HG02943 (cell line): Measurements from ENCODE around the gene EPB41L5.
"Not testable (repeated sequence)": the region's sequence is repeated elsewhere in the genome, so short reads cannot be mapped to it uniquely, and the experiment has no call there.

Experiments
- ATAC-seq: cut with Tn5 transposase; IDR thresholded peaks from one replicate; pipeline ENCODE4 v1.9.1; 2021; ENCODE audit warnings: mild to moderate bottlenecking, low read depth, moderate library complexity; ENCODE audit not compliant: unreplicated experiment

The EPB41L5 gene

DNA sequence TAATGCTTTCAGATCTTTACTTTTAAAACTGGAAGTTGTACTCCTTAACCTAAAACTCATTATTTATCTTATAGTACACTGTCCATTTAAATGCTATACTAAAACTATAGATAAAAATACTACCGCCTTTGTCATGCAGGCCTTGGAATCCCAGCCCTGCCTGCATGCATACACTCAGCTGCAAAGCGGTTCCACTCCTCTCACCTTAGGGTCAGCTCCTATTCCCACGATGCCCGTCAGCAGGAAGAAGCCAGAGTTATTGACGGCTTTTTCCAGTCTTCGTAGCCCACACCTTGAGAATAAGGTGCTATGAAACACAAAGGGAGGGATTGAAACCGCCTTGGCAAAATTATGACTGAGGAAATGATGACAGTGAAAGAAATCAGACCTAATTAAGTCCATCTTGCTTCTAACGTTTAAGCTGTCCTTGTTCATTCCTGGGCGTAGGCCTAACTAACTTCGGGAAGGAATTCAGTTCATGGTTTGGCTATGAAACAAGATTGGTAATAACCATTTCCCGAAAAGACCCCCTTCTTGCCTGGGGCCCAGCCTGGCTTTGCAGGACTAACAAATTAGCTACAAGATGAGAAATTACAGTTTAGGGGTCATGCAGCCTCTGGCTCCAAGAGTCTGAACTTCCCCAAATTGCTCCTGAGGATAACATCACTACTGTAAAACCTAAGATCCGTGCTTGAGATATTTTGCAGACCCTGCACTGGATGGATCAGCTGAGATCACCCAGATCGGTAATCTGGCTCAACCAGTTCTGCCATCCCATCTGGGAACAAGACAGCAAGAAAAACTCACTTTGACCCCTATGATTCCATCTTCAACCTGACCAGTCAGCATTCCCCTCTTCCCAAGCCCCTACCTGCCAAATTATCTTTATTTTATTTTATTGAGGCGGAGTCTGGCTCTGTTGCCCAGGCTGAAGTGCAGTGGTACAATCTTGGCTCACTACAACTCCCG lies 17.1 kb downstream of the EPB41L5 start:
- no peak for ATAC-seq

DNA sequence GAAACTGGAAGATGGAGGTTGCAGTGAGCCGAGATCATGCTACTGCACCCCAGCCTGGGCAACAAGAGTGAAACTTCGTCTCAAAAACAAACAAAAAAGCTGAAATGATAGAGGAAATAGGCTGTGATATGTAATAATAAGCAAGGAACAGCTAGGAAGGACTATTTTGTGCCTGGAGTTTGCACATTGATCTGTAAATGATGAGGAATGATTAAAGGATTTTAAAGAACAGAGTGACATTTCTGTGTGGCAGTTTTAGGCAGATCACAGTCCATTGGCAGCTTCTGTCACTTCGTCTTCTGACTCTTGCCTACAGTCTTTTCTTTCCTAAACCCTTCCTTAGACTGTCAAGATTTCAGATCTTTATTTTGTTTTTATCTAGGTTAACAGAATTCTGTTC lies 19.4 kb downstream of the EPB41L5 start:
- ATAC-seq: no peak

DNA sequence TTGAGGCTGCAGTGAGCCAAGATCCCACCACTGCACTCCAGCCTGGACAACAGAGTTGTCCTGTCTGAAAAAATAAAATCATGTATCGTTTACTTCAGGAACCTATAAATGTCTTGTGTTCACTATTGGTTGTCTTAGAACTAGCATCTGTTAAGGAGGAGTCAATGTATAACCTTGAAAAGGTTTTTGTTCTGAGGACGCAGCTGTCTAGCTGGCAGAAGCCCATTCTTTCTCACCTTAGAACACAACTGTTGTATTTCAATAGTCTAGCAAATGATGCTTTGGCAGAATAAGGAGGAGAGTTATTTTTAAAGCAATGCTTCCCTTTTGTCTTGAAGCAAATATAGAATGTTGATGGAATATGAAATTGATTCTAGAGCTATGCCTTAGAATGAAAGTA lies 21.1 kb downstream of the EPB41L5 start:
- ATAC-seq: no peak

DNA sequence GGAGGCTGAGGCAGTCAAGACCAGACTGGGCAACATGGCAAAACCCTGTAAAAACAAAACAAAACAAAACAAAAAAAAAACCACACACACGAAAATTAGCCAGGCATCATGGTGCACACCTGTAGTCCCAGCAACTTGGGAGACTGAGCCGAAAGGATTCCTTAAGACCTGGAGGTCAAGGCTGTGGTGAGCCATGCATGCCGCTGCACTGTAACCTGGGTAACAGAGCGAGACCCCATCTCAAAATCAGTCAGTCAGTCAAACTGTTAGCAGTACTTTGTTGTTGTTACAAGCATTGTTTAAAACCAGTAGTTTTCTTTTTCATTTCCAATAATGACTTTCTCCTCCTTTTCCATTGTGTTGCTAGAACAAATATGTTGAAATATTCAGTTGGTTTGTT lies 21.7 kb downstream of the EPB41L5 start:
- ATAC-seq: no peak

DNA sequence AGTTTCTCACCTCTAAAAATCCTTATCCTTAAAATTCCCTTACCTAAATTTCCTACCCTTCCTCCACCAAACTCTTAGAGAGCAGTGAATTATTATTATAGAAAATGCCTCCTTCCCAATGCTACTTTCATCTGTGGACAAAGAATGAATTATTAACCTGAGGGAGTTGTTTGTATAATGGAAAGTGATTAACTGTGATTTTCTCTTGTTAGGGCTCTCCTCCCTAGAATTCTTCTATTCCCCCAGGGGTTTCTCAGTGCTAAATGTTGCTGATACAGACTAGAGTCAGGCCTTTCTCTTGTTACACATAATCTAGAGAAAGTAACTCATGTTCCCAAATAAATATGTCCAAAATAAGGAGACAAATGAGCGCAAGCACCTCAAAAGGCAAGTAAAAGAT lies 23.3 kb downstream of the EPB41L5 start:
- no peak for ATAC-seq

DNA sequence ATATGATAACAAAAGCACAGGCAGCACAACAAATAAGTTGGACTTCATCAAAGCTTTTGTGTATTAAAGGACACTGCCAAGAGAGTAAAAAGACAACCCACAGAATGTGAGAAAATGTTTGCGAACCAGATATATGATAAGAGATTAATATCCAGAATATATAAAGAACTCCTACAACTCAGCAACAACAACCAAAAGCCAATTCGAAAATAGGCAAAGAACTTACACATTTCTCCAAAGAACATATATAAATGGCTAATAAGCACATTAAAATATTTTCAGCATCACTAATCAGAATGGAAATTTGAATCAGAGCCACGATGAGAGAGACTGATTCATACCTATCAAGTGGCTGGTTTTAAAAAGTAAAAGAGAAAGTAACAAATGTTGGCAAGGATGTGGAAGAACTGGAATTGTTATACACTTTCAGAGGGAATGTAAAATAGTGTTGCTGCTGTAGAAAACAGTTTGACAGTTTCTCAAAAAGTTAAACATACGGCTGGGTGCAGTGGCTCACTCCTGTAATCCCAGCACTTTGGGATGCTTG lies 25.2 kb downstream of the EPB41L5 start:
- ATAC-seq: no peak

DNA sequence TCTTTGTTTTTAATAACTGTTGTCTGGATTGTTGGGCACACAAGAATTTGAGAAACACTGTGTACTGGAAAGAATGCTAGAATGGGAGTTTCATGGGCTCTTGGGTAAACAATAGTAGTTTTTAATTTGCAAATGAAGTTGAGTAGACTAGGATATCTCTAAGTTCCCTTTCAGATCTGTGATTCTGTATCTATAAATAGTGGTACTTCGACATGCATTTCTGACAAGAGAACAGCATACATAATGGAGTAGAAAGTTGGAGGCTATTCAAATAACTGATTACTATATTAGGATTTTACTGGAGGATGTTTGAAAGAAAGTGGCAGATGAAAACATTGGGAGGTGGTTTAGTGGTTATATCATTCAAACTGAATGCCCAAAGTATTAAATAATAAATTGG lies 29.5 kb downstream of the EPB41L5 start:
- ATAC-seq: no peak

DNA sequence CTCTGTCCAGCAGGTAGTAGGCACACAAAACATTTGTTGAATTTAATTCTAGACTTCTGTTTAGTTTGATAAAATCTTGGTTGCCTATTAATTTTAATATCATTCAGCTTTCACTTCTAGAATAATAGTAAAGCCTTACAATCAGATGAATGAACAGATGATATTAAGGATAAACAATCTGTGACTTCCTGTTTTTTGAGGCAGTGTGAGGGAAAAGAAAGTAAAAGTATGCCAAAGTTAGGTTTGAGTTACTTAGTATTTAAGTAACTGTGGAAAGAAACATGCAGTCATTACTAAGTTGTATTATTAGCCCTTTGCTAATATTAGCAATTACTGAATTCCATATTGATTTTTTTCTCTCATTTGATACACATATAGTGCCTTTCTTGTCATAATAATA lies 31.5 kb downstream of the EPB41L5 start:
- no peak for ATAC-seq

DNA sequence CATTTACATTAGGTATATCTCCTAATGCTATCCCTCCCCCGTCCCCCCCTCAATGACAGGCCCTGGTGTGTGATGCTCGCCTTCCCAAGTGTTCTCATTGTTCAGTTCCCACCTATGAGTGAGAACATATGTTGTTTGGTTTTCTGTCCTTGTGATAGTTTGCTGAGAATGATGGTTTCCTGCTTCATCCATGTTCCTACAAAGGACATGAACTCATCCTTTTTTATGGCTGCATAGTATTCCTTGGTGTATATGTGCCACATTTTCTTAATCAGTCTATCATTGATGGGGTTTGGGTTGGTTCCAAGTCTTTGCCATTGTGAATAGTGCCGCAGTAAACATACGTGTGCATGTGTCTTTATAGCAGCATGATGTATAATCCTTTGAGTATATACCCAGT lies 32.9 kb downstream of the EPB41L5 start:
- not testable (repeated sequence) for ATAC-seq

DNA sequence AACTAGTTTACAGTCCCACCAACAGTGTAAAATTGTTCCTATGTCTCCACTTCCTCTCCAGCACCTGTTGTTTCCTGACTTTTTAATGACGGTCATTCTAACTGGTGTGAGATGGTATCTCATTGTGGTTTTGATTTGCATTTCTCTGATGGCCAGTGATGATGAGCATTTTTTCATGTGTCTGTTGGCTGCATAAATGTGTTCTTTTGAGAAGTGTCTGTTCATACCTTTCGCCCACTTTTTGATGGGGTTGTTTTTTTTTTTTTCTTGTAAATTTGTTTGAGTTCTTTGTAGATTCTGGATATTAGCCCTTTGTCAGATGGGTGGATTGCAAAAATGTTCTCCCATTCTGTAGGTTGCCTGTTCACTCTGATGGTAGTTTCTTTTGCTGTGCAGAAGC lies 33.4 kb downstream of the EPB41L5 start:
- ATAC-seq: not testable (repeated sequence)

DNA sequence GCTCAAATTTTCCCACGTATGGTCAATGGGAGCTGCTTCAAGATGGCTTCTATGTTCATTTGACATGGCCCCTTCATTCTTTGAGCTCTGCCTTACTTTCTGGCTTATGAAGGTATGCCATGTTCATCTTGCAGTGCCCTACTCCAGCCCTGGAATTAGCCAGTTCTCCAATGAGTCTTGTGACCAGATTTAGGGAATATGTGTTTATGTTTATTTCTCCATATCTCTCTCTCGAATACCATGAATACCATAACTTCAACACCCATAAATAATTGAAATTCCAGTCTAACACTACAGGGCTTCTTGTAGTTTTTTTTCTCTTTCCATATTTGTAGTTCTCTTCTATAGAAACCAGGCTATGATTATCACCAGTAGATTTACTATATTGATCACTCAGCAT lies 39.7 kb downstream of the EPB41L5 start:
- ATAC-seq: no peak

DNA sequence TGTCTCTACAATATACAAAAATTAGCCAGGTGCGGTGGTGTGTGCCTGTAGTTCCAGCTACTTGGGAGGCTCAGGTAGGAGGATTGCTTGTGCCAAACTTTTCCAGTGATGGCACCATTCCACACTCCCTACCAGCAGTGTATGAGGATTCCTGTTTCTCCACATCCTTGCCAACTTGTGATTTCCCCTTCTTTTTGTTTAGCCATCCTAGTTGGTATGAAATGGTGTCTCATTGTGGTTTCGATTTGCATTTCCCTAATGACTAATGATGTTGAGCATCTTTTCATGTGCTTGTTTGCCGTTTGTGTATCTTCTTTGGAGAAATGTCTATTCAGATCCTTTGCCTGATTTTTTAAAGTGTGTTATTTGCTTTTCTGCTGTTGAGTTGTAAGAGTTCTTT lies 41.0 kb downstream of the EPB41L5 start:
- ATAC-seq: no peak

DNA sequence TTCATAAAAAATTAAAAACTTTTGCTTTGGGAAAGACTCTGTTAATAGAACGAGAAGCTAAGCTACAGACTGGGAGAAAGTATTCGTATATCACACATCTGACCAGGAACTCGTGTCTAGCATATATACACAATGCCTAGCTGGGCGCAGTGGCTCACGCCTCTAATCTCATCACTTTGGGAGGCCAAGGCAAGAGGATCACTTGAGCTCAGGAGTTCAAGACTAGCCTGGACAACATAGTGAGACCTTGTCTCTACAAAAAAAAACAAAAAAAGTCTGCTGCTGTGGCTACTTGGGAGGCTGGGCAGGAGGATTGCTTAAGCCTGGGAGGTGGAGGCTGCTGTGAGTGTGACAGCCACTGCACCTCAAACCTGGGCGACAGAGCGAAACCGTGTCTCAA lies 46.6 kb downstream of the EPB41L5 start:
- no peak for ATAC-seq

DNA sequence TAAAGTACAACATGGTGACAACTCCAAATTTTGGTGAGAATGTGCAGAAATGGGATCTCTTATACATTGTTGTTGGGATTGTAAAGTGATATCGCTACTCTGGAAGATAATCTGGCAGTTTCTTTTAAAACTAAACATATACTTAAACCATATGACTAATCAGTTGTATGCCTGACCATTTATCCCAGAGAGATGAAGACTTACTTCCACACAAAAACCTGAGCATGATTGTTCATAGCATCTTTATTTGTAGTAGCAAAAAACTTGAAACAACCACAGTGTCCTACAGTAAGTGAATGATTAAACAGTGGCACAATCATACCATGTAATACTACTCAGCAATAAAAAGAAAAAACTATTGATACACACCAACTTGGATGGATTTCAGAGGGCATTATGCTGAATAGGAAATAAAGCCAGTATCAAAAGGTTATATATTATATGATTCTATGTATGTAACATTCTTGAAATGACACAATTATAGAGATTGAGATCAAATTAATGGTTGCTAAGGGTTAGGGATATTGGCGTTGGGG lies 47.3 kb downstream of the EPB41L5 start:
- no peak for ATAC-seq

DNA sequence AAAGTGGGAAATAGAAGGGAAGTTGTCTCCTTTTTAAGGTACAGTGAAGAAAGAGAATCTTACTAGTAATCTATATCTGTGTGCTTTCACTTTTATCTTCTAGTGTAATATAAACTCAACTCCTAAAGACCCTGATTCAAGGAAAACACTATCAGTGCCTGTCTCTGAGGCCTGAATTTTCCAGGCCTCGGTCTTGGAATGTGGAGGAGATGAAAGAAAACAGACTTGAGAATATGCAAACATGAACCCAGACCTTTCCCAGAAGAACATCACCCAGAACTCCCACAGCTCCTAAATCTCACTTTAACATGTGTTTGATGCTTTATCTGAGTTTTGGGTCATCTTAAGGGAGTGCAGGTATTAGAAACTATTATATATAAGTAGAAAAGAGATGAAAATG lies 51.8 kb downstream of the EPB41L5 start:
- ATAC-seq: no peak

DNA sequence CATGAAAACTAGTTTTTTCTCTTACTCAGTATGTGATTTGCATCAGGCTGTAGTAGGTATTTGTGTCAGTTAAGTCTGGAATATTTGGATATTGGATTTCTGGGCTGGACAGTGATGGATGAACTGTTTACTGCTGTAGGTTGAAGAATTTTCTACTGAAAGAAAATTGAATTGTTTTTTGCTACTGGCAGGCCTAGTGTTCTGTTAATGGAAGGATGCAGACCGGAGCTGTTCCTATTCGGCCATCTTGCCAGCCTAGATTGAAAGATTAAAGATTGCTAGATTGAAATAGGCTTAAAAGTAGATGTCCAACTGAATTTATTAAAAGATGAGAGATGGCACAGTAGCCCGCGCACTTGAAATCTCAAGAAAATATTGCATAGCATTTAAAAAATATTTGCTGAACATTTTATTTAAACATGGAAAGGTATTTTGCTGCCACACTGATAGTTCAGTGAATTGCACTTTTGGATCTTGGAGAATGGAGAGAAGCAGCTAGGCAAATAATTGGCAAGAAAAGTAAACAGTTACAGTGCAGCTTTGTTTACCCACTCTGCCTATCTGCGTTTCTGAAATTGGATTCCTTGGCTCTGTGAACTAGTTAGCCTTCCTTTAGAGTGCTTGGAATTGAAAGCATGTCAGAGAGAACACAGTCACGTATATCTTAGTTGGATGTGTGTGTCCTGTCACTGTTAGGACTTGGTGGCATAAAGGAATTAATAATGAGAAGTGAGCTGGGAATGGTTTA lies 54.1 kb downstream of the EPB41L5 start:
- no peak for ATAC-seq

DNA sequence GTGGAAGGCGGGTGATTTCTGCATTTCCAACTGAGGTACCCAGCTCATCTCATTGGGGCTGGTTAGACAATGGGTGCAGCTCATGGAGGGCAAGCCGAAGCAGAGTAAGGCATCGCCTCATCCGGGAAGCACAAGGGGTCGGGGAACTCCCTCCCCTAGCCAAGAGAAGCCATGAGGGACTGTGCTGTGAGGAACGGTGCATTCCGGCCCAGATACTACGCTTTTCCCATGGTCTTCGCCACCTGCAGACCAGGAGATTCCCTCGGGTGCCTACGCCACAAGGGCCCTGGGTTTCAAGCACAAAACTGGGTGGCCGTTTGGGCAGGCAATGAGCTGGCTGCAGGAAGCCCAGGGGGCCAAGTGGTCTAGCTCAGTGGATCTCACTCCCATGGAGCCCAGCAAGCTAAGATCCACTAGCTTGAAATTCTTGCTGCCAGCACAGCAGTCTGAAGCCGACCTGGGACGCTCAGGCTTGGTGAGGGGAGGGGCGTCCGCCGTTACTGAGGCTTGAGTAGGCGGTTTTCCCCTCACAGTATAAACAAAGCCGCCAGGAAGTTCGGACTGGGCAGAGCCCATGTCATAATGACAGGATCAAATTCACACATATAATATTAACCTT lies 55.3 kb downstream of the EPB41L5 start:
- ATAC-seq: not testable (repeated sequence)

DNA sequence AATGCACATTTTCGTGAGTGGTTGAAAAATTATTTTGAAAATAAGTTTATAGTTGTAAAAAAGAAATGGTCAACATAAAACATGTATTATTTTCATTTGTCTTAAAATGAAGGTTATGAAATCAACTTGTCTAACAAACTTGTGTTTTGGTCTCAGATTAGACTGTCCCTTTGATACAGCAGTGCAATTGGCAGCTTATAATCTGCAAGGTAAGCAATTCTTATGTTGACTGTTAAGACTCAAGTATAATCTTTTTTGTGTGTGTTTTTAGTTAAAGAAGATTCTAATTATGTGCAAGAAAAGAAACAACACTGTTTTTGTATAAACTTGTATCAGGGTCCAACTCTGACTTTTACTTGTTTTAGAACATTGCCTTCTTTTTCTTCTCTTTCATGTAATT lies 62.7 kb downstream of the EPB41L5 start:
- no peak for ATAC-seq

DNA sequence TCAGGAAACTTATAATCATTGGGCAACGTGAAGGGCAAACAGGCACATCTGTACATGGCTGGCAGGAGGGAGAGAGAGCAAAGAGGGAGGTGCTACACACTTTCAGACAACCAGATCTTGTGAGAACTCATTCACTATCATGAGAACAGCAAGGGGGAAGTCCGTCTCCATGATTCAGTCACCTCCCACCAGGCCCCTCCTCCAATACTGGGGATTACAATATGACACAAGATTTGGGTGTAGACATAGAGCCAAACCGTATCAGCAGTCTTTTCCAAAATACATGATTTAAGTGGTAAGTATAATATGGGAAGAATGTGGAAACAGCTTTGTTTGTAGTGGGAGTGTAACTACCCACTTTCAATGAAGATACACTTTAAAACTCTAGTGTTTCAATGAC lies 65.0 kb downstream of the EPB41L5 start:
- ATAC-seq: no peak

DNA sequence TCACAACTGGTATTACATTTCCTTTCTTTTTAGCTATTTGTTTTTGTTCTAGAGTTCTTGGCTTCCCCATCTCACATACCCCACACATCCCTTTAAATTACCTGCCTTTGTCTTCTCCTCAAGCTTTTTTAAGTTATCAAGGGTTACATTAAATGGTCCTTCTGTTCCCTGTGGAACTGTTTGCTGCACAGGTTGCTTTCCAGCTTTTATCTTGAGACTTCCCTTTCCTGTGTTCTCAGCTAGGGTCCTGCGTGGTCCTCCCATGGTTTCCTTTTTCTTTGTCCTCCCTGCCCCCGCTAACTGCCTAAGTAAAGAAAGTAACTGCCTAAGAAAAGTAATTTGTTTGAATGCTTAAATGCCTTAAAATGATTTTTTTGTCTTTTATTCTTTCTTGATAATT lies 66.8 kb downstream of the EPB41L5 start:
- ATAC-seq: no peak

DNA sequence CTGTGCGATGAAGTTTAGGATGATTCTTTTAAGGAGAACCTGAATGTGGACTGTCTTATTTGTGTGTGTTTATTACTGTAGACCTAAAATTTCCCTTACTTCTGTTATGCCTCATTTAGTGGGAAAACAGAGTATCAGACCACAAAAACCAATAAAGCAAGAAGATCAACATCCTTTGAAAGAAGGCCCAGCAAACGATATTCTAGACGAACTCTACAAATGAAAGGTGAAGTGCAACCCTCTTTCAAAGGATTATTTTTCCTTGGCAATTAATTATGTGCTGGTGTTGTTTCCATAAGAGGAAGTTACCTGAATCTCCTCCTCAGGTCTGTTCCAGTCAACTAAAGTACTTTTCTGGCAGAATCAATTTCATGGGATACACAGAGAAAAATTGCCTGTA lies 78.6 kb downstream of the EPB41L5 start:
- no peak for ATAC-seq
